Measurements from ENCODE around the gene PRSS8.
"Not testable (repeated sequence)": the region's sequence is repeated elsewhere in the genome, so short reads cannot be mapped to it uniquely, and the experiment has no call there.

The PRSS8 gene

DNA sequence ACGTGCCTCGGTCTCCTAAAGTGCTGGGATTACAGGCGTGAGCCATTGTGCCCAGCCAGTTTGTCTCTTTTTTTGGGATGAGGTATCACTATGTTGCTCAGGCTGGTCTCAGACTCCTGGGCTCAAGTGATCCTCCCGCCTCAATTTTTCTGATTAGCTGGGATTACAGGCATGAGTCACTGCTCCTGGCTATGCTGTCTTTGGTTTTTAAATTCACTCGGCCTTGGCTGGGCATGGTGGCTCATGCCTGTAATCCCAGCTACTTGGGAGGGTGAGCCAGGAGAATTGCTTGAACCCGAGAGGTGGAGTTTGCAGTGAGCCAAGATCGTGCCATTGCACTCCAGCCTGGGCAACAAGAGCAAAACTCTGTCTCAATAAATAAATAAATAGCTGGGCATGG is 8.9 kb upstream of the PRSS8 start:
- peak; percentile 56 for DNase-seq (ENCODE audit: low read depth)

DNA sequence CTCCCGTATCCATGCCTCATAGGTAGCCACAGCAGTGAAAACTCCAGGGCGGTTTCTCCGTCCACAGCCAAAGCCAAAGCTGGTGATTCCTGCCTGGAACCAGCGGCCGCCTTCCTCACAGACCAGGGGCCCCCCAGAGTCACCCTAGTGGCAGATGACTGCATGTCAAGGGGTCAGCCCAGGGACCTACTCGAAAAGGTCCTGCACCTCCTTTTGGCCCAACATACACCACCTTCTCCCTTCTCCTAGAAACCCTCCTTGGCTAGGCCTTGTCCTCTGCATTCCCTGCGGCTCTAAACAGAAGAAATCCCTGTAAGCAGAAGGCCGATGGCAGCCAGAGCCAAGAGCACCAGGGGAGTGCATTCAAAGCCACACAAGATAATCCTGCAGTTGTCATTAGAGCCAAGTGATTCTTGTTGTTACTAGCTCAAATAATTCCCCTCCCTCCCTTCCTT is 8.2 kb upstream of the PRSS8 start:
- DNase-seq (ENCODE audit: low read depth): no peak

DNA sequence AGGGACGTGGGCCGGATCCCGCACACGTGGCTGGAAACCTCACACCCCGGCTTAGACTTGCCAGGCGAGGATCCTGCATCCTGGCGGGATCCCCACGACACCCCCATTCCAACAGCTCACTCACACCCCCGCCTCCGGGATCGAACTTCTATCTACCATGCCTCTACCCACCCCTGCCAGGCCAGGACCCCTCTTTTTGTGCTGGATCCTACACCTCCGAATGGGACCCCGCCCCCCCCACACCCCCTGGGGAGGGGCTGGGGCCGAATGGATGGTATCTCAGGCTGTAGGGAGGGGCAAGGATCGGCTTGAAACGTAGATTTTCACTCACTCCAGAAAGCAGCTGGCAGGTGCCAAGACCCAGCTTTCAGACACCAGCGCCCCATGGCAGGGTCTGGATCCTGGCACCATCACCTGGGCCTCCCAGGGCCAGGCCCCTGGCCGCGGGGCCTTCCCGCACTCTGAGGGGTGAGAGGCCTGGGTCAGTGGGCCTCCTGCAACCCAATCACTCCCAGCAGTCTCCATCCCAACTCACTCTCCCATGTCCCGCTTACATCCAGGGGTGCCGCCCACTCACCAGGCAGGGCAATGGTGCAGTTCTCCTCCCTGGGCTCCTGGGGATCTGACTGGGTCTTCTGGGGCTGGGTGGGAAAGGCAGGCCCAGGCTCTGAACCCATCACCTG is 7.6 kb upstream of the PRSS8 start:
- no peak for DNase-seq (ENCODE audit: low read depth)

DNA sequence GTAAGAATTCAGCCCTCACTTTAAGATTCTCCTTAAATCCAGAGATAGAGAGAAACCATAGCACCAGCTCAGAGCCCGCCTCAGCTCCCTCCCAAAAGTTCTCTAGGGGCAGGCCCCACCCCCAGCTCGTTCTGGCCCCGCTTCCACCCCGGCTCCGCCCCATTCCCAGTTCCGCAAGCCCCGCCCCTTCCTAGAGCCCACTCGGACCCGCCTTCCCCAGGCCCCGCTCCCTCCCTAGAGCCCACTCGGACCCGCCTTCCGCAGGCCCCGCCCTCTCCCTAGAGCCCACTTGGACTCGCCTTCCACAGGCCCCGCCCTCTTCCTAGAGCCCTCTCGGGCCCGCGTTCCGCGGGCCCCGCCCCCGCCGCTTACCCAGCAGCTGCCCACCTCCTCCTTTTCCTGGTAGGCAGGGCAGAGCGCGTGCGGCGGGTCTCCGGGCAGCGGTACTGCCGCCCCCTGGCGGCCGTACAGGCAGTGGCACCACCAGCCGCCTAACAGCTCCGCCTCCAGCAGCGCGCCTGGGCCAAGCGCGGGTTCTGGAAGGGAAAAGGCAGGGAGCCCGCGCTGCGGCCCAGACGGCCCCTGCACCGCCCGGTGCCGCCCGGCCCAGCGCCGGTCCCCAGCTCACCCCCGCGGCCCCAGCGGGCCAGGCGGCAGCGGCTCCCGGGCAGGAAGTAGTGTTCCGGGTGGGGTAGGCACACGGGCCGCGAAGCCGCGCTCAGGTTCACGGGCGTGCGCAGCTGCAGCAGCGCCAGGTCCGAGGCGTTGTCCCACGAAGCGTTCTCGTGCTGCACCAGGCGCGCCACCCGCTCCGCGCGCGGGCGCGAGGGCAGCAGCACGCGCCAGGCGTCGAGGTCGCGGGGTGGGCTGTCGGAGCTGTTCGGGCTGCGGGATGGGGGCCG is 6.8 kb upstream of the PRSS8 start:
- peak; percentile 98 for DNase-seq (ENCODE audit: low read depth)

DNA sequence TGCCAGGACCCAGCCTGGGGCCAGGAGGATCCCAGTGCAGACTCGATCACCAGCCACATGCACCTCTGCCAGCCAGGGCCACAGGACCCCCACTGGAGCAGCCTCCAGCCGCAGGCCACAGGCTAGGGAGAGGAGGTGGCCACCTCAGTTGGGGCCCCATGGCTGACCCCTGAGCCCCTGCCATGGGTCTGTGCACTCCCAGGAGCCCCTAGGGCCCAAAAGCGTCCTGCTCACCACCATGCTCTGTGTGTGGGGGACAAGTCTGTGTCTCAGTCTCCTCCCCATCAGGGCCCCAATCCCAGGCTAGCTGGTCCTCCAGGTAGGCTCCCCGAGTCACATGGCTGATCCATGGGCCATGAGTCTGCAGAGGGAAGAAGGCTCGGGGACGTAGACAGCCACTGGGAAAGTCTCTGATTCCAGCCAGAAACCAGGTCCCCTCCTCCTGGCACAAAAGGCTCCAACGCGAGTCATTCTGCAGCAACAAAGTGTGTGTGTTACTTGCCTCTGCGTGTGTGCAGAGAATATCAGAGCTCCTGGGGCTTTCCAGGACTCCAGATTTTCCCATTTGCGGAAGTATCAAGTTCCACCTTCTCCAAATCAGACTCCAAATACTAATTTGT is 6.1 kb upstream of the PRSS8 start:
- DNase-seq (ENCODE audit: low read depth): no peak

DNA sequence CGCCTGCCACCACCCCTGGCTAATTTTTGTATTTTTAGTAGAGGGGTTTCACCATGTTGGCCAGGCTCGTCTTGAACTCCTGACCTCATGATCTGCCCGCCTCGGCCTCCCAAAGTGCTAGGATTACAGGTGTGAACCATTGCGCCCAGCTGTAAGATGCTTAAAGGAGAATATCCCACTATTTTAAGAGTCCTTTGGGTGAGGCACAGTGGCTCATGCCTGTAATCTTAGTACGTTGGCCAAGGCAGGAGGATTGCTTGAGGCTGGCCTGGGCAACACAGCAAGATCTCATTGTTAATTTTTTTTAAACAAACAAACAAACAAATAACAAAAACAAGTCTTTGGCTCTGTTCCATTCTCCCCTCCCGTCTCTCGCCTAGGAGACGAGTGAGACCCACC is 5.5 kb upstream of the PRSS8 start:
- not testable (repeated sequence) for DNase-seq (ENCODE audit: low read depth)

DNA sequence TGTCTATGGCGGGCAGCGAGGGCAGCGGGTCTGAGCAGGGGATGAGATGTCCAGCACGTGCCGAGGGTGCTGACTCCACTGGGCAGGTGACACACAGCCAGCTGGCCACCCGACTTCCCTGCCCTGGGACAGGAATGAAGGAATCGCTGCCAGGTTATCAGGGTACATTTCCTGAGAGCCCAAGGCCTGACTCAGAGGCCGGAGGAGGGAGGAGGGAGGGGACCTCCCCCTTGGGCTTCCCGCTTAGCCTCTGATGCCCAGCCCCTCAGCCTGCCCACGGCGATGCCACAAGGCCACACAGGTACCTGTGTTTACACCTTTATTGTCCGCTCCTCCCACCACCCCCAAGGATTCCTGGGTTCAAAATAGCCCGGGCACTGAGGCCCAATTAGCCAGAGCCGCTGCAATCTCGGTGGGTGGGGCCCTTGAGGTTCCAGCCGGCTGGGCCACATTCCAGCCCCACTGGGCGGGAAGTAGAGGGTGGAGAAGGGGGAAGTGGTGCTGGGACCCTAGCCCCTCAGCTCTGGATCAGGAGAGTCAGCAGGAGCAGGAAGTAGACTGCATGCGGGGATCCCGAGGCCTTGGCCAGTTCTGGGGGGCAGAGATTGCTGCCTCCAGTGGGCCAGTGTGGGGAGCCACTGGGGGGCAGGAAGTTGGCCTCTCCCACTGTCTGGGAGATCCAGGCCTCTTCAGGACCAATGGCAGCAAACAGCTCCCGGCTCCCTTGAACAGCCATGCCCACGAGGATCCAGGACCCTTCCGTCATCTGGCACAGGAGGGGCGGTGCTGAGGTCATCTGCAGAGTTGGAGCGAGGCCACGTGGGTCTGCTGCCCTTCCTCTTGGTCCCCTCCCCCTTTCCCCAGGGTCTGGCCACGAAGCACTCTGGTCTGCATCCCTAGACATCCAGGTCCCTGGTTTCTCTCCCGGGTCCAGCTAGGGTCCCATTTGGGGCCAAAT is 3.4 kb upstream of the PRSS8 start:
- peak; percentile 61 for DNase-seq (ENCODE audit: low read depth)

DNA sequence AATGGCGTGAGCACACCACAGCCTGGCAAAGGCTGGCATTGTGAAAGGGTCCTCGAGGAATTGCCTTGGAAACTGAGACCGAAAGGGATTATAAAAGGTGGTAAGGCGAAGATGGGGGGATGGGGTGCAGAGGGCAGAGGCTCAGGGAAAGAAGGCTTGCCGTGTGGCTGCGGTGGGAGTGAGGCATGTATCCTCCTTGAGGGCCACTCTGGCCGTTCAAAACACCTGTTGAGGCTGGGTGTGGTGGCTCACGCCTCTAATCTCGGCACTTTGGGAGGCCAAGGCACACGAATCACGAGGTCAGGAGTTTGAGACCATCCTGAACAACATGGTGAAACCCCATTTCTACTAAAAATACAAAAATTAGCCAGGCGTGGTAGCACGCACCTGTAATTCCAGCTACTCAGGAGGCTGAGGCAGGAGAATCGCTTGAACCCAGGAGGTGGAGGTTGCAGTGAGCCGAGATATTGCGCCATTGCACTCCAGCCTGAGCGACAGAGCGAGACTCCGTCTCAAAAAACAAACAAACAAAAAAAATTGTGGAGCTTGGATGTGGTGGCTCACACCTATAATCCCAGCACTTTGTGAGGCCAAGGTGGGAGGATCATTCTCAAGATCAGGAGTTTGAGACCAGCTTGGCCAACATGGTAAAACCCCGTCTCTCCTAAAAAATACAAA is 1.4 kb upstream of the PRSS8 start:
- DNase-seq (ENCODE audit: low read depth): not testable (repeated sequence)

DNA sequence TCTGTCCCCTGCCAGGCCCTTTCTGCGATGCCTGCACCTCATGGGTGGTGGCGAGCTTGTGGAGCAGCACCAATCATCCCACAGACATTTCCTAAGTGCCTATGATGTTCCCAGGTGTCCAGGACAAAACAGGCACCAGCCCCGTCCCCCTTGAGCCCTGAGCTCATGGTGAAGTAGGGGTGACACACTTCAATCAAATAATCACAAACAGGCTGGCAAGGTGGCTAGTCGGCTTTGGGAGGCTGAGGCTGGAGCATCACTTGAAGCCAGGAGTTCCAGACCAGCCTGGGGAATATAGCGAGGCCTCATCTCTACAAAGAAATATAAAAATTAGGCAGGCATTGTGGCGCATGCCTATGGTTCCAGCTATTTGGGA is 748 bp upstream of the PRSS8 start:
- no peak for DNase-seq (ENCODE audit: low read depth)

DNA sequence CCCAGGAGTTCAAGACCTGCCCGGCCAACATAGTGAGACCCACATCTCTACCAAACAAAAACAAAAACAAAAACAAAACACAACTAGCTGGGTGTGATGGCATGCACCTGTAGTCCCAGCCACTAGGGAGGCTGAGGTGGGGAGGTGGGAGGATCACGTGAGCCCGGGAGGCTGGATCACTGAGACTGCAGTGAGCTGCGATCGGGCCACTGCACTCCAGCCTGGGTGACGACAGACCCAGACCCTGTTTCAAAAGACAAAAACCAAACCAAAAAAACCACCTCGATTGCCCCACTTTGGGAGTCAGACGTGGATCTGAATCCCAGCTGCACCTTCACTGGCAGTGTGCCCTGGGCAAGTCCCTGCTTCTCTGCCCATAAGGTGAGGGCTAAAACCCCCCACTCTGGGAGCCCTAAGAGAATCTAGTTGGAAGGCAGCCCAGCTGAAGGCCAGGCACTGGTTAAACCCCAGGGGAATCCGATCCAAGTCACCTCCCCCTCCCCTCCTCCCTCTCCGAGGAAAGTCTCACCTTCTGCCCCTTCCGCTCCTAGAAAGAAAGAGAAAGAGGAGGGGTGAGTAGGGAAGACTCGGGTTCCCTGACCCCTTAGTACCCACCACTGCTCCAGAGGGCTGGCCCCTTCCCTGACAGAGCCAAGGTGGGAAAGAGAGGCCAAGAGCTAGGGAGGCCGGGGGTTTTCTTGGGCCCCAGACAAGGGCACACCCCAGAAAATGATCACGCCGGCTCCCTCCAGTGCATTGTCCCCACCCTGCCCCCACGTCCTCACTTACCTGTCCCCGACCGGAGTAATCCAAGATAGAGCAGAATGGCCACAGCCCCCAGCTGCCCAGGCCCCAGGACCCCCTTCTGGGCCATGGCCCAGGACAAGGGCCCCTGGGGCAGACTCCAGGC is 647 bp downstream of the PRSS8 start:
- no peak for DNase-seq (ENCODE audit: low read depth)

DNA sequence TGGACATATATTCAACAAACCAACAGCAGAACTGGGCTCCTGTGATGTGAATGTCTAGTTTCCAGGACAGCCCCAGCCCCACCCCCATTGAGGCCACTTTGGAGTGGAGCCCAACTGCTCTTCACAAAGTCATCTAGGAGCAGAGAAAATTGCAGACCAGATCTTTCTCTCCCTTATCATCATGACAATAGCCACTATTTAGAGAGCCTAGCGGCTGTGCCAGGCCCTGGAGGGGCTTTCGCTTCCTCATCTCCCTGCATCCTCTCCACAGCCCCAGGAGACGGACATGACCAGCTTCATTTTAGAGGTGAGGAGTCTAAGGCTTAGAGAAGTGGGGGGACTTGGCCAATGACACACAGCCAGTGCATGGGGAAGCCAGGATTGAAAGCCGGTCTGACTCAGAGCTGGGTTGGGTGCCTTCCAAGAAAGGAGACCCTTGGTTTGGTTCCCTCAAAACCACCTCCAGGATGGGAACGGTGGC is 1.4 kb downstream of the PRSS8 start:
- peak; percentile 42 for DNase-seq (ENCODE audit: low read depth)

DNA sequence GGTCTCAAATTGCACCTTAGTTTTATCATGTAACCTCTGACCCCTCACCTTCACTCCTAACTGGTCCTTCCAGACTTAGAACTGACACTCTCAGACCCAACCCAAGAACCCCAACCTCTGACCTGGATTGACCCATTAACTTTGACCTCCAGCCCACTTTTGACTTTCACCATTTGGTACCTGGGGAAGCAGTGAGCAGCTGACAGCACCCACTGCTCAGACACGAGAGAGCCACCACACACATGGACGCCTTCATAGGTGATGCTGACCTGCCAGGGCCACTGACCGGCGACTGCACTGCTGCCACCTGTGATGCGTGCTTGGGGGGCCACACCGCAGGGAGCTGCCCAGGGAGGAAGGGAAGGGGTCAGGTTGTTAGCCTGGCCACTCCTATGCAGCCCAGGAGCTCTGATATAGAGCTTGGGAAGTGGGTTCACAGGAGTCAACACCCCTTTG is 2.5 kb downstream of the PRSS8 start:
- no peak for DNase-seq (ENCODE audit: low read depth)

DNA sequence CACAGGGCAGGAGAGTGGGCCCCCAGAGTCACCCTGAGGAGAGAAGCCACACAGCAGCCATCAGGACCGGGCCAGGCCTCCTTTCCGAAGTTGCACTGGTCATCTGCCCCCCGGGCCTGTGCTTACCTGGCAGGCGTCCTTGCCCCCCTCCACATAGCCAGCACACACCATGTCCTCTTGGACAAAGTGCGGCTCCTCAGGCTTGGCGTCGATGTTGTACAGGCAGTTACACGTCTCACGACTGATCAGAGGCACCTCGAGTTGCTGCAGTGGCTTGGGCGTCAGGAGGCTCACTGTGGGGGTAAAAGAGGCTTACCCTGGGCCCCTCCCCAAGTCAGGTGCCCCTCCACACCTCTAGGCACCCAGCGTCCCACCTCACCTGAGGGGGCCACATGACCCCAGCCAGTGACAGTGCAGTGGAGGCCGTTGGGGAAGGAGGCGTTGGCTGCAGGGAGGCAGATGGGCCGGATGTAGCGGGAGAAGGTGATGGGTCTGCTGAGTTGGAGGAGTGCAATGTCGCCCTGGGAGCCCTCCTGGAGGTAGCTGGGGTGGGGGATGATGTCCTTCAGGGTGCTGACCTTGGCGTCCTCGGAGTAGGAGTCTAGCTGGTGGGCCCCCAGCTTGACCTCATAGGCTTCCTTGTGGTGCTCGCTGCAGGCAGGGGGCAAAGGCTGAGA is 3.1 kb downstream of the PRSS8 start:
- no peak for DNase-seq (ENCODE audit: low read depth)

DNA sequence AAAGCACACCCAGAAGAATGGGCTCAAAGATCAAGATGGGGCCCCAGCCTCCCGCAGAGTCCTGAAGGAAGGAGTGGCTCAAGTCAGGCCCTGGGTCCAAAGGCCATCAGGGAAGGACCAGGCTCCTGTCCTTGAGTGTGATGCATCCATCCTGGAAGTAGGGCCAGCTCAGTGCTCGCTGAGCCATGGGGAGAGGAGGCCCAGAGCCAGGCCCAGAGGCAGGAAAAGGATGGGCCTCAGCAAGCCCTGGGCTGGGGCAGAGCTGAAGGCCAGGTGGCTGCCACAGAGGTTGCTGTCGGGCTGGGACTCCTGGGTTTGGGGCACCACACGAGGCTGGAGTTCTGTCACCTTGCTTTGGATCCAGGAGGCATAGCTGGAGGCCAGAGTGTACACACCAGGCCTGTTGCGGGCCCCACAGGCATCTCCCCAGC is 3.7 kb downstream of the PRSS8 start:
- no peak for DNase-seq (ENCODE audit: low read depth)

DNA sequence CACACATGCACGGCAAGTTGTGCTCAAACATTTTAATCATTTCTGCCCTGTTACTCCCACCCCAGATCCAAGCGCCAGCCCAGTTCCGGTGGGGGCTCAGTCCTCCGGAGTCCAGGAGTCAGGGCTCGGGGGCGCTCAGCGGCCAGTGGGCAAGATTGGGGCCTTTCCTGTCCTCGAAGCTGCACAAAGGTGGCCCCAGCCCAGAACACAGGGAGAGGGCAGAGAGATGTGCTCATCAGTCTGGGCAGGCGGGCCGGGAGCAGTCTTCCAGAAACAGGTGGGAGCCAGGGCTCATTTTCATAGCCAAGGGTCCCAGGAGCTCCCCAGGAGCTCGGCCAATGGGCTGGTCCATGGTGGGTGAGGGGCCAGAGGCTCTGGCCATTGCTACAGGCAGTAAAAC is 4.1 kb downstream of the PRSS8 start:
- no peak for DNase-seq (ENCODE audit: low read depth)

DNA sequence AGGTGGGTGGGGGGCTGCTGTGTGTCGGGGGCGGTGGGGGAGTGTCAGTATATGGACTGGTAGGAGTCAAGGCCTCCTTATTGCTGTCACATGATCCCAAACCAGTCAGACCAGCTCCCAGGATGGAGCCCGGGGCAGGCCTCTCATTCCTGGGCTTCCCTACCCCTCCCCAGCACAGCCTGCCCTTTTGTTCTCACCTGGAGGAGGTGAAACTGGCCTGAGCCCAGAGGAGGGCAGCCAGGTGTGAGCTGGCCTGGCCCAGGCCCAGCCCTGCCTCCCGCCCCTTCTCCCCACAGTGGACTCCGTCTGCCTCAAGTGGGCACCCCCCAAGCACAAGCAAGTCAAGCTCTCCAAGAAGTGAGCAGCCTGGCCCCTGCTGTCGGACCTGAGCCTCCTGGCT is 4.6 kb downstream of the PRSS8 start:
- no peak for DNase-seq (ENCODE audit: low read depth)

DNA sequence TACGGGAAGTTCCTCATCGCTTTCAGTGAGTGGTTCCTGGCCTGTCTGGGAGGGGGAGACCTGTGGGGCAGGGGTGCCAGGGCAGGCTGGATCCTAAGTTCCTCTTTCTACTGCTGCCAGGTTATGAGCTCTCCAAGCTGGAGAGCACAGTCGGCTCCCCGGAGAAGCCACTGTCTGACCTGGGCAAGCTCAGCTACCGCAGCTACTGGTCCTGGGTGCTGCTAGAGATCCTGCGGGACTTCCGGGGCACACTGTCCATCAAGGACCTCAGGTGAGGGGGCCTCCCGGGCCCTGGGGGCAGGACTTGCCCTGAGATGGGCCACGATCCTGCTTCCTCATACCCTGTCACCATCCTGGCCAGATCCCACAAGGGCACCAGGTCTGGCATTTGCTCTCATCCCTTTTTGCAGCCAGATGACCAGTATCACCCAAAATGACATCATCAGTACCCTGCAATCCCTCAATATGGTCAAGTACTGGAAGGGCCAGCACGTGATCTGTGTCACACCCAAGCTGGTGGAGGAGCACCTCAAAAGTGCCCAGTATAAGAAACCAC is 5.1 kb downstream of the PRSS8 start:
- DNase-seq (ENCODE audit: low read depth): no peak

DNA sequence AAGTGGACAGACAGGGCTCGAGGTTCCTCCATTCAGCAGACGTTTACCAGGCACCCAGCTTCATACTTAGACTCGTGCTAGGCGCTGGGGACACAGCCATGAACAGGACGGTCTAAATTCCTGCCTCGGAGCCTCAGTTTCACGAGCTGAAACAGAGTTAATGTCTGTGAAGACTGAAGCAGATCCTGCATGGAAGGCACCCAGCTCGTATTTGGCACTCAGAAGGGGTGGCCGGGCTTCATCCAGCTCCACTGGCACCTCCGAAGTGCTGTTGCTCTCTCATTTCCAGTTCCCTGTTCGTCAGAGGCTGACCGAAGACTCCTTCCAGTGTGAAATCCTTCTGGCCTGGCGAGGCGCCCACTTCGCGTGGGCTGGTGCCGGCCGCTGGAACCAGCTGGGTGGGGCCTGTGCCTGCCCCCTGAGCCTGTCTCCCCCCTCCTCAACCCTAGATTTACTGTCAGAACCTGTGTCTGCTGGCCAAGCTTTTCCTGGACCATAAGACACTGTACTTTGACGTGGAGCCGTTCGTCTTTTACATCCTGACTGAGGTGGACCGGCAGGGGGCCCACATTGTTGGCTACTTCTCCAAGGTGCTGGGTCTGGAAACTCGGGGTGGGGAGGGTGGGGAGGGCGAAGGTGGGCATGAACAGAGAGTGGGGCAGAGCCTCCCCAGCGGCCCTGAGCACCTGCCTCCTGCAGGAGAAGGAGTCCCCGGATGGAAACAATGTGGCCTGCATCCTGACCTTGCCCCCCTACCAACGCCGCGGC is 5.8 kb downstream of the PRSS8 start:
- no peak for DNase-seq (ENCODE audit: low read depth)
